Vagina (tissue), 2 donors: Measurements from ENCODE around the gene TAGLN3.

ENCODE experiments used
- CTCF ChIP-seq, 3 experiments: fragments of 450-650 bp in 2 of 3; fragments of 200-600 bp in 1 of 3; sonication (generic) in 1 of 3; IDR thresholded peaks; one replicate each; pipeline ENCODE4 v1.5.1; 2017 to 2019; ENCODE audit warnings: antibody characterized with exemption in 3 of 3, mild to moderate bottlenecking in 2 of 3, moderate library complexity in 2 of 3
- POLR2AphosphoS5 ChIP-seq, 2 donors: sonication (generic); formaldehyde crosslinking; IDR thresholded peaks; one replicate each; pipeline ENCODE4 v1.9.0; 2017; ENCODE audit warnings: antibody characterized with exemption in 2 of 2, mild to moderate bottlenecking in 2 of 2, low read depth in 1 of 2; ENCODE audit not compliant: insufficient read depth in 1 of 2

GRCh38 chr3:112034436-112034835 lies 35.7 kb downstream of the TAGLN3 start, which contains the start of gene TMPRSS7:
- TF ChIP-seq CTCF (IDR thresholded peaks at IDR 0.05) (no peak), POLR2AphosphoS5 (IDR thresholded peaks at IDR 0.05; ENCODE audit: insufficient read depth in 1 of 2, low read depth in 1 of 2) (no peak)
